Measurements from ENCODE around the gene FGG.

The FGG gene

GRCh38 chr4:154612472-154613414, at the start of gene FGG:
TSS of gene FGG (minus strand) at chr4:154612656. CDS start at chr4:154612609, 47 bp downstream.
- no peak within 1 kb of the TSS for H3K27ac Mint-ChIP-seq (ENCODE audit: low read depth)
- ATAC-seq (replicated peaks; ENCODE audit: extremely low read depth, poor library complexity, severe bottlenecking) (no peak), DNase-seq (ENCODE audit: low spot score in 2 of 2) (no peak)
- no peaks in the 10 kb centered on the region for H3K36me3 Mint-ChIP-seq (ENCODE audit: insufficient read depth)
- H3K4me1 Mint-ChIP-seq = no peaks in the 10 kb centered on the region
- no peaks in the 10 kb centered on the region for H3K9me3 Mint-ChIP-seq
- H3K27me3 Mint-ChIP-seq = peaks cover 36% of the 10 kb centered on the region
- H3K4me3 Mint-ChIP-seq = no peak within 1 kb of the TSS

GRCh38 chr4:154660052-154660451, 47.6 kb upstream of the FGG start:
- H3K9me3 Mint-ChIP-seq = no peaks in the 10 kb centered on the region

GRCh38 chr4:154658680-154659405, 46.4 kb upstream of the FGG start:
- ATAC-seq (replicated peaks; ENCODE audit: extremely low read depth, poor library complexity, severe bottlenecking) (no peak), DNase-seq (ENCODE audit: low spot score in 2 of 2) (no peak)
- Mint-ChIP-seq H3K4me3 (no peak overlapping the region), H3K27ac (ENCODE audit: low read depth) (no peak overlapping the region), H3K4me1 (no peaks in the 10 kb centered on the region), H3K9me3 (no peaks in the 10 kb centered on the region), H3K27me3 (peaks cover 13% of the 10 kb centered on the region), H3K36me3 (ENCODE audit: insufficient read depth) (no peaks in the 10 kb centered on the region)

More at GRCh38 chr4:154660052-154660451, 47.6 kb upstream of the FGG start:
- no peaks in the 10 kb centered on the region for H3K4me1 Mint-ChIP-seq
- H3K27ac Mint-ChIP-seq (ENCODE audit: low read depth) = no peak overlapping the region
- H3K36me3 Mint-ChIP-seq (ENCODE audit: insufficient read depth) = no peaks in the 10 kb centered on the region
- no peak overlapping the region for H3K4me3 Mint-ChIP-seq
- H3K27me3 Mint-ChIP-seq = peaks cover 9% of the 10 kb centered on the region
- DNase-seq (ENCODE audit: low spot score in 2 of 2) = no peak
- ATAC-seq (replicated peaks; ENCODE audit: extremely low read depth, poor library complexity, severe bottlenecking) = no peak

- Mint-ChIP-seq H3K9me3 (no peaks in the 10 kb centered on the region), H3K36me3 (ENCODE audit: insufficient read depth) (no peaks in the 10 kb centered on the region), H3K27me3 (peaks cover 29% of the 10 kb centered on the region), H3K27ac (ENCODE audit: low read depth) (no peak overlapping the region), H3K4me1 (no peaks in the 10 kb centered on the region), H3K4me3 (no peak overlapping the region)
- DNase-seq (ENCODE audit: low spot score in 2 of 2) (no peak), ATAC-seq (replicated peaks; ENCODE audit: extremely low read depth, poor library complexity, severe bottlenecking) (no peak)
Measured at GRCh38 chr4:154643493-154643892, 31.0 kb upstream of the FGG start.

GRCh38 chr4:154642373-154643009, 30.0 kb upstream of the FGG start:
- Mint-ChIP-seq H3K9me3 (no peaks in the 10 kb centered on the region), H3K4me3 (no peak overlapping the region), H3K27ac (ENCODE audit: low read depth) (no peak overlapping the region), H3K27me3 (peaks cover 29% of the 10 kb centered on the region), H3K4me1 (no peaks in the 10 kb centered on the region), H3K36me3 (ENCODE audit: insufficient read depth) (no peaks in the 10 kb centered on the region)
- ATAC-seq (replicated peaks; ENCODE audit: extremely low read depth, poor library complexity, severe bottlenecking) (no peak), DNase-seq (ENCODE audit: low spot score in 2 of 2) (no peak)

DNA sequence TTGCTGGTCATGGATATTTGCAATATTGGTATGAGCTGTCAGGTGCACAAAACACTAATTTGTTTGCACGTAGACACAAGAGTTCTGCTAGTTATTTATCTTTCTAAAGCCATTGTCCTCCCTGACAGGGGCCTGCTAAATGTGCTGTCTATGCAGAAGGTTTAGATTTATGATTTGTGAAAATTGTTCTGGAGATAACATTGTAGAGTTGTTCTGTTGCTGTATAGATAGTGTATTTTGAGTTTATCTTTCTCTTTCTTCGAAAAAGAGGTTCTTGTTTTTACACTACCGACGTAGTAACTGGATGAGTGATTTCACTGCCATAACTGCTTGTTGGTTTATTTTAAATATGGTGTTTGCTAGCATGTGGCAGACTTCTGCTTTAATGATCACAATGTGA, 28.5 kb upstream of the FGG start:
- peaks cover 21% of the 10 kb centered on the region for H3K27me3 Mint-ChIP-seq
- no peak overlapping the region for H3K4me3 Mint-ChIP-seq
- ATAC-seq (replicated peaks; ENCODE audit: extremely low read depth, poor library complexity, severe bottlenecking) (no peak), DNase-seq (ENCODE audit: low spot score in 2 of 2) (no peak)
- H3K4me1 Mint-ChIP-seq = no peaks in the 10 kb centered on the region
- no peak overlapping the region for H3K27ac Mint-ChIP-seq (ENCODE audit: low read depth)
- no peaks in the 10 kb centered on the region for H3K36me3 Mint-ChIP-seq (ENCODE audit: insufficient read depth)
- no peaks in the 10 kb centered on the region for H3K9me3 Mint-ChIP-seq

- DNase-seq (ENCODE audit: low spot score in 2 of 2) = no peak
- H3K4me1 Mint-ChIP-seq = no peaks in the 10 kb centered on the region
- H3K27ac Mint-ChIP-seq (ENCODE audit: low read depth) = no peak overlapping the region
- no peak overlapping the region for H3K4me3 Mint-ChIP-seq
- H3K9me3 Mint-ChIP-seq = no peaks in the 10 kb centered on the region
- H3K36me3 Mint-ChIP-seq (ENCODE audit: insufficient read depth) = no peaks in the 10 kb centered on the region
- H3K27me3 Mint-ChIP-seq = peaks cover 35% of the 10 kb centered on the region
- no peak for ATAC-seq (replicated peaks; ENCODE audit: extremely low read depth, poor library complexity, severe bottlenecking)
Measured at GRCh38 chr4:154634058-154634457, 21.6 kb upstream of the FGG start.

DNA sequence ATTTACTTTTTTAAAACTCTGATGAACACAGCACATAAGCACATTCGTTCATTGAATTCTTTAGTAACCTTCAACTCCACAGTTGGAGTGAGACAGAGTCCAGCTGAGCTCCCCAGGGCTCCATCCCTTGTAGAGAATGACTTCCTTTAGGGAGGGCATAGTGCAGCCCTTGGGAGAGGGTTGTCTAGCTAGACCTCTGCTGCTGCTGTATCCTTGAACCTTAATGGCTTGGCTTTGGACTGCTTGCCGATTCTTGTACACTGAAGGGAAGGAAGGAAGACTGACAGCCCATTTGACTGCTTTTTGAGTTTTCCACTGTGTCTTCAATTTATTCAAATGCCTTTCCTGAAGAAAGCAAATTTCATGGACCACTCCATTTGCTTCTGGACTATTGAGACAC, 19.4 kb upstream of the FGG start:
- Mint-ChIP-seq H3K27ac (ENCODE audit: low read depth) (no peak overlapping the region), H3K36me3 (ENCODE audit: insufficient read depth) (no peaks in the 10 kb centered on the region), H3K4me3 (no peak overlapping the region), H3K4me1 (no peaks in the 10 kb centered on the region), H3K27me3 (peaks cover 18% of the 10 kb centered on the region), H3K9me3 (no peaks in the 10 kb centered on the region)
- DNase-seq (ENCODE audit: low spot score in 2 of 2) (no peak), ATAC-seq (replicated peaks; ENCODE audit: extremely low read depth, poor library complexity, severe bottlenecking) (no peak)

GRCh38 chr4:154630324-154630723, 17.9 kb upstream of the FGG start:
- Mint-ChIP-seq H3K27ac (ENCODE audit: low read depth) (no peak overlapping the region), H3K4me3 (no peak overlapping the region), H3K36me3 (ENCODE audit: insufficient read depth) (no peaks in the 10 kb centered on the region), H3K4me1 (no peaks in the 10 kb centered on the region), H3K27me3 (peaks cover 30% of the 10 kb centered on the region), H3K9me3 (no peaks in the 10 kb centered on the region)
- DNase-seq (ENCODE audit: low spot score in 2 of 2) = no peak
- no peak for ATAC-seq (replicated peaks; ENCODE audit: extremely low read depth, poor library complexity, severe bottlenecking)

DNA sequence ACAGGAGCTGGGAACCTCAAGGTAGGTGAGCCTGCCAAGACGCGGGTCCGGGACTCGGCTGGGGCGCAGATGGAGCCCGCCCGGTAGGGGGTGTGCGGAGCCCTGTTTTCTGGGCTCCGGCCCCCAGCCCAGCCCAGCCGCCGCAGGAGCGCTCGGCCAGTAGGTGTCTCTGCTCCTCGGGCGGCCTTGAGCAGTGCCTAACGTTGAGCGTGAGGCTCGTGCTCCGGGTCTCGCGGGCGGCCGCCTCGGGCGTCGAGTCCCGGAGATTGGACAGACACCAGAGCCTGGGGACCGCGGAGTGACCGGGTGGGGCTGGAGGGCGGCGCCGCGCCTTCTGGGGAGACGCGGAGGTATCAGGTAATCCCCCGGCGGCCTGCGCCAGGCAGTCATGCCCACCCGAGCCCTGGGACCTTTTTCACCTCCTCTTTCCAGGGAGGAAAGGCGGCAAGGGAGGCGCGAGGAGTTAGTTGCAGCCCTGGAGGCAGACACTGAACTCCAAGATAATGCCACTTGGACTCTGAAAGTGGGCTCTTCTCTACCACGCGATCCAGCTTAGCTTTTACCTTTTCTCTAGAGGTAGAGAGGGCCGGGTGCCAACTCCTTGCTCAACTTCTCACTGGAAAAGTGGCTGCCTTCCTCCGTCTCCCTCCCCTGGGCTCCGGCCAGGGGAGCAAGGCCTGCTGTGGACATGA, 14.5 kb upstream of the FGG start:
- H3K9me3 Mint-ChIP-seq = no peaks in the 10 kb centered on the region
- H3K36me3 Mint-ChIP-seq (ENCODE audit: insufficient read depth) = no peaks in the 10 kb centered on the region
- no peak overlapping the region for H3K27ac Mint-ChIP-seq (ENCODE audit: low read depth)
- no peak for DNase-seq (ENCODE audit: low spot score in 2 of 2)
- ATAC-seq (replicated peaks; ENCODE audit: extremely low read depth, poor library complexity, severe bottlenecking) = peak; percentile 43
- H3K27me3 Mint-ChIP-seq = peaks cover 12% of the 10 kb centered on the region
- no peak overlapping the region for H3K4me3 Mint-ChIP-seq
- no peaks in the 10 kb centered on the region for H3K4me1 Mint-ChIP-seq

DNA sequence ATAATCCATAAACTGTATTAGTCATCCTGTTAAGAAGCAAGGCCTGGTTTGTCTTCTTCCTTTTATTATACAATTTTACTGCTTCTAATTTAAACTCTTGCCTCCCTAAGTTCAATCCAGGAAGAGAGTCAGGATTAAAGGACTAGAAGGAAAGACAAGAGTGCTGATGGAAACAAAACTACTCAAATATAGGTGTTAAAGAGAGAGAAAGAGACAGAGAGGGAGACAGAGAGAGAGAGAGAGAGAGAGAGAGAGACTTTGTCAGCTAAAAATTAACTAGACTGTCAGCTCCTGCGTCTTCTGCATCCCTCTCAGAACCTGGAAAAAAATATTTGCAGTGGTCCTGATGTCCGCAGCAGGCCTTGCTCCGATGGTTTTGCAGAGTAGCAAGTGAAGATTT, 13.5 kb upstream of the FGG start:
- DNase-seq (ENCODE audit: low spot score in 2 of 2) = no peak
- Mint-ChIP-seq H3K36me3 (ENCODE audit: insufficient read depth) (no peaks in the 10 kb centered on the region), H3K4me3 (no peak overlapping the region), H3K27ac (ENCODE audit: low read depth) (no peak overlapping the region), H3K27me3 (peaks cover 12% of the 10 kb centered on the region), H3K9me3 (no peaks in the 10 kb centered on the region), H3K4me1 (no peaks in the 10 kb centered on the region)
- no peak for ATAC-seq (replicated peaks; ENCODE audit: extremely low read depth, poor library complexity, severe bottlenecking)

DNA sequence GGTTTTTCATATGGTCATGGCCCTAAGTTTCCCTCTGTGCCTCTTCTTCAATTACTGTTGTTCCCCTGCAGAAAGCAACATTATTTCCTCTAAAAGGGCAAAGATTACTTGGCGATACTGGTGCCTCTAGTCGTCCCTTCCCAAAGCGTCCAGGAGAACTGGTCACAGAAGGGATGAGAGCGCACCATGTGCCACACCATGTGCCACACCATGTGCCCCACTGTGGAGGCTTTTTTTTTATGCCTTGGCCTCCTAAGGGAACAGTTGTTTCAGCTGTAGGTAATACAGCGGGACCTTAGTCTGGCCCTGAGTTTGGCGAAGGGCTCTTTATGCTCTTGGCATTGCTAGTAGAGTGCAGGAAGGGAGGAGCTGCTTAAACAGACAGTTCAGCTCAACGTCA, 11.5 kb upstream of the FGG start:
- peaks cover 12% of the 10 kb centered on the region for H3K27me3 Mint-ChIP-seq
- no peaks in the 10 kb centered on the region for H3K4me1 Mint-ChIP-seq
- H3K36me3 Mint-ChIP-seq (ENCODE audit: insufficient read depth) = no peaks in the 10 kb centered on the region
- ATAC-seq (replicated peaks; ENCODE audit: extremely low read depth, poor library complexity, severe bottlenecking) (no peak), DNase-seq (ENCODE audit: low spot score in 2 of 2) (no peak)
- H3K9me3 Mint-ChIP-seq = no peaks in the 10 kb centered on the region
- H3K27ac Mint-ChIP-seq (ENCODE audit: low read depth) = no peak overlapping the region
- no peak overlapping the region for H3K4me3 Mint-ChIP-seq
